LHCN-M2 (cell line): Measurements from ENCODE around the gene PCCB. TPM values are rescaled to one million over a fixed set of nuclear protein-coding genes. Genes with fewer than 3 reads are reported as not detected.

Experiments used
- DNase-seq: peaks from one replicate; pipeline ENCODE4 v3.0.0-alpha.2; 2012; ENCODE audit warnings: low read depth
- polyA plus RNA-seq: library from polyadenylated mRNA; unstranded; fragments of >200 nt; gene quantifications from one replicate; pipeline ENCODE4 v1.2.1, GENCODE V29; 2012; ENCODE audit warnings: missing spikeins
- total RNA-seq: library from RNA; depleted of rRNA; stranded (reverse); fragments of >200 nt; gene quantifications from 2 replicates; pipeline ENCODE4 v1.2.3, GENCODE V29; 2014; rRNA removed

The PCCB gene
- total RNA-seq: 39.4 and 45.0 TPM in 2 replicates
- 41.3 TPM for polyA plus RNA-seq

- DNase-seq: peak; percentile 90
These were observed at the start of gene PCCB for GRCh38 chr3:136250059-136250902. TSS of gene PCCB (plus strand) at chr3:136250340. CDS start at chr3:136250376, 36 bp downstream.

GRCh38 chr3:136207489-136208115 is 42.5 kb upstream of the PCCB start:
- no peak for DNase-seq

GRCh38 chr3:136209921-136210320 is 40.2 kb upstream of the PCCB start:
- DNase-seq: peak; percentile 44

- DNase-seq: no peak
These were observed 38.6 kb upstream of the PCCB start for GRCh38 chr3:136211547-136211946.

GRCh38 chr3:136222746-136223145 is 27.4 kb upstream of the PCCB start:
- DNase-seq: peak; percentile 83

GRCh38 chr3:136232413-136232812 is 17.7 kb upstream of the PCCB start:
- DNase-seq: no peak

- DNase-seq: no peak
These were observed 14.6 kb upstream of the PCCB start for GRCh38 chr3:136235545-136235944.

- no peak for DNase-seq
These were observed 14.0 kb upstream of the PCCB start for GRCh38 chr3:136236109-136236508.

- no peak for DNase-seq
These were observed 13.0 kb upstream of the PCCB start for GRCh38 chr3:136237103-136237502.

GRCh38 chr3:136237961-136238649 is 12.0 kb upstream of the PCCB start:
- no peak for DNase-seq

- peak; percentile 69 for DNase-seq
These were observed 11.0 kb upstream of the PCCB start for GRCh38 chr3:136239094-136239493.

- DNase-seq: no peak
These were observed 4.4 kb upstream of the PCCB start for GRCh38 chr3:136245691-136246090.

- DNase-seq: no peak
These were observed 2.7 kb upstream of the PCCB start for GRCh38 chr3:136247436-136247835.

- no peak for DNase-seq
These were observed 2.1 kb upstream of the PCCB start for GRCh38 chr3:136247855-136248590.

- DNase-seq: no peak
These were observed 1.0 kb upstream of the PCCB start for GRCh38 chr3:136249091-136249490.

- no peak for DNase-seq
These were observed 547 bp upstream of the PCCB start for GRCh38 chr3:136249593-136249992.

- peak; percentile 71 for DNase-seq
These were observed 842 bp downstream of the PCCB start for GRCh38 chr3:136250903-136251460.

- DNase-seq: no peak
These were observed 1.4 kb downstream of the PCCB start for GRCh38 chr3:136251511-136251910.

GRCh38 chr3:136255672-136256406 is 5.7 kb downstream of the PCCB start:
- DNase-seq: no peak

GRCh38 chr3:136258199-136258598 is 8.1 kb downstream of the PCCB start:
- no peak for DNase-seq

- DNase-seq: no peak
These were observed 11.7 kb downstream of the PCCB start for GRCh38 chr3:136261826-136262225.
